Measurements from ENCODE around the gene CYTL1. TPM values are rescaled to one million over a fixed set of nuclear protein-coding genes. Genes with fewer than 3 reads are reported as not detected.

Gene CYTL1
- total RNA-seq, 1 experiment from 2014 or later = 3.2 TPM

DNA sequence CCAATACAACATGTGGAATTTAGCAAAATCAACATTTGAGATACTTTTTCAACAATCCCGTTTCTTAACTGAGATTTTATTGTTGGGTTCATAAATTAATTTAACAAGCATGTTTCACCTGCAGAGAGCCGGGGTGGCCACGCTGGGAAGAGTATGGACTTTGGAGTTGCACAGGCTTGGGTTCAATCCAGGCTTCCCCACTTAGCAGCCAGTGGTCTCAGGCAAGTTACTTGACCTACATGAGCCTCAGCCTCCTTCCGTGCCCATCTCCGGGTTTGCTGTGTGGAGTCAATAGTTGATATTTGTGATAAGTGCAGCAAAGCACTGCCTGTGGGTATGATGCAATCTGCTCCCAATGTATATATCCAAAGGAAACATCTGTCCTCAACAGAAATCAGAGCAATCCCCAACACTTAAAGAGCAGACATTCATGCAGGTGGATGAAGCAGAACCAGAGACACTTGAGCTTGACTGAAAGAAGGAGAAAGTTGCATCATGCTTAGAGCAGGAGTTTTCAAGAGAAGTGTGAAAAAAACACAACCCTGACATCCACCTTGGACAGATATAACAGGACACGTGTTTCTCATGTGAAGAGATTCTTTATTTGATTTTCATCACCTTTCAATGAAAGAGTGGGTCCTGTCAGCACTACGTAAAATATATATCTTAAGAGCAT is 5.1 kb downstream of the CYTL1 start:
- ATAC-seq (no peak), DNase-seq (ENCODE audit: low spot score) (no peak)
- ChIA-PET POLR2A (no interaction called here), CTCF (no interaction called here)
- H3K36me3 Mint-ChIP-seq = no peaks in the 10 kb centered on the region
- no peak overlapping the region for H3K27ac Mint-ChIP-seq
- H3K9me3 Mint-ChIP-seq = no peaks in the 10 kb centered on the region
- TF ChIP-seq HMGXB4 (CRISPR knock-in tag; IDR thresholded peaks at IDR 0.05) = no peak
- no peak for TF ChIP-seq SOX15 (CRISPR knock-in tag; IDR thresholded peaks at IDR 0.05)
- no peak for TF ChIP-seq JAZF1 (CRISPR knock-in tag; IDR thresholded peaks at IDR 0.05)
- TF ChIP-seq, protein P1, sequence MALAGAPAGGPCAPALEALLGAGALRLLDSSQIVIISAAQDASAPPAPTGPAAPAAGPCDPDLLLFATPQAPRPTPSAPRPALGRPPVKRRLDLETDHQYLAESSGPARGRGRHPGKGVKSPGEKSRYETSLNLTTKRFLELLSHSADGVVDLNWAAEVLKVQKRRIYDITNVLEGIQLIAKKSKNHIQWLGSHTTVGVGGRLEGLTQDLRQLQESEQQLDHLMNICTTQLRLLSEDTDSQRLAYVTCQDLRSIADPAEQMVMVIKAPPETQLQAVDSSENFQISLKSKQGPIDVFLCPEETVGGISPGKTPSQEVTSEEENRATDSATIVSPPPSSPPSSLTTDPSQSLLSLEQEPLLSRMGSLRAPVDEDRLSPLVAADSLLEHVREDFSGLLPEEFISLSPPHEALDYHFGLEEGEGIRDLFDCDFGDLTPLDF (CRISPR knock-in tag; IDR thresholded peaks at IDR 0.05) = no peak
- no peak for TF ChIP-seq ETV6 (CRISPR knock-in tag; IDR thresholded peaks at IDR 0.05)
- TF ChIP-seq NFE2L1 (CRISPR knock-in tag; IDR thresholded peaks at IDR 0.05) = no peak
- TF ChIP-seq RELA (CRISPR knock-in tag; IDR thresholded peaks at IDR 0.05; ENCODE audit: borderline replicate concordance) = no peak
- TF ChIP-seq KAT7 (CRISPR knock-in tag; IDR thresholded peaks at IDR 0.05; ENCODE audit: borderline replicate concordance) = no peak
- no peak for TF ChIP-seq JUN (CRISPR knock-in tag; IDR thresholded peaks at IDR 0.05)
- peaks cover 26% of the 10 kb centered on the region for H3K27me3 Mint-ChIP-seq (ENCODE audit: low read depth)
- H3K4me1 Mint-ChIP-seq = peaks cover 7% of the 10 kb centered on the region
- H3K4me3 Mint-ChIP-seq = no peak overlapping the region

DNA sequence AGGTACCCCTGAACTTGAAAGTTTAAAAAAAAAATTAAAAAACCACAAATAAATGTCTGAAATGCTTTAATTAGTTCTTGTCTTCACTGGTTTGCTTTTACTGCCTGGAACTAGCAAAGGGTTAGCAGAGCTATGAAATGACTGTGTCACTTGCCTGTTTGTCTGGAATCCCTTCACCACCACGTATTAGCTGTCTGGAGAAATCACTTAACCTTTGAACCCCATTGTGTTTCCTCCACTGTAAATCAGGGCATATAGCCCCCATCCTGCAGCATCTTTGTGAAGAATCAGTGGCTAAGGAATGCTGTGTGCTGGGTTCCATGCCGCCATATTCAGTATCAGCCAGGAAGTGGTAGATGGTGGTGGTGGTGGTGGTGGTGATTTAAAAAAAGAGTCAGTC is 6.3 kb downstream of the CYTL1 start:
- CTCF ChIA-PET = no interaction called here
- DNase-seq (ENCODE audit: low spot score) (no peak), ATAC-seq (no peak)
- no peaks in the 10 kb centered on the region for H3K36me3 Mint-ChIP-seq
- H3K27me3 Mint-ChIP-seq (ENCODE audit: low read depth) = peaks cover 26% of the 10 kb centered on the region
- no peaks in the 10 kb centered on the region for H3K9me3 Mint-ChIP-seq
- no peak overlapping the region for H3K4me3 Mint-ChIP-seq
- TF ChIP-seq ELF4 (CRISPR knock-in tag; IDR thresholded peaks at IDR 0.05; ENCODE audit: low read depth) (no peak), HMGXB4 (CRISPR knock-in tag; IDR thresholded peaks at IDR 0.05) (no peak), ZNF317 (CRISPR knock-in tag; IDR thresholded peaks at IDR 0.05; ENCODE audit: borderline replicate concordance, low read depth) (no peak), KAT7 (CRISPR knock-in tag; IDR thresholded peaks at IDR 0.05; ENCODE audit: borderline replicate concordance) (no peak), ATF2 (CRISPR knock-in tag; IDR thresholded peaks at IDR 0.05; ENCODE audit: borderline replicate concordance, low read depth) (no peak), ZSCAN18 (CRISPR knock-in tag; IDR thresholded peaks at IDR 0.05) (no peak), GABPB1 (CRISPR knock-in tag; IDR thresholded peaks at IDR 0.05) (no peak), ETV6 (CRISPR knock-in tag; IDR thresholded peaks at IDR 0.05) (no peak), FOXP4 (CRISPR knock-in tag; IDR thresholded peaks at IDR 0.05) (no peak), GRHL2 (CRISPR knock-in tag; IDR thresholded peaks at IDR 0.05; ENCODE audit: insufficient replicate concordance, severe bottlenecking) (no peak), SOX15 (CRISPR knock-in tag; IDR thresholded peaks at IDR 0.05) (no peak)
- no peak overlapping the region for H3K27ac Mint-ChIP-seq
- POLR2A ChIA-PET = no interaction called here
- H3K4me1 Mint-ChIP-seq = peaks cover 2% of the 10 kb centered on the region

Data from WTC11 (cell line).